Stimulated activated naive CD8-positive, alpha-beta T cell treated with anti-CD3 and anti-CD28 coated beads, Interleukin-15, amount 100 ng/mL, for 72 hours (primary cell): ENCODE results near the gene OR13J1.
"Not testable (repeated sequence)": the region's sequence is repeated elsewhere in the genome, so short reads cannot be mapped to it uniquely, and the experiment has no call there.

Source experiments
- ATAC-seq: fragments of 150-1000 bp; cut with Tn5 transposase; 2 replicates; pipeline ENCODE4 v1.10.0; 2021; ENCODE audit warnings: mild to moderate bottlenecking, moderate library complexity
- DNase-seq, 2 donors: peaks; one replicate each; pipeline ENCODE4 v3.0.0; 2021 to 2022
- H3K27ac Mint-ChIP-seq, 2 donors: one replicate each; pipeline ENCODE4 v1.8.0; 2022; ENCODE audit warnings: mild to moderate bottlenecking in 2 of 2, mixed read lengths in 2 of 2, moderate library complexity in 2 of 2
- H3K27me3 Mint-ChIP-seq: one replicate; pipeline ENCODE4 v1.8.0; 2022; ENCODE audit warnings: mixed read lengths
- H3K4me1 Mint-ChIP-seq: one replicate; pipeline ENCODE4 v1.8.0; 2022; ENCODE audit warnings: mild to moderate bottlenecking, mixed read lengths
- H3K4me3 Mint-ChIP-seq, 2 donors: one replicate each; pipeline ENCODE4 v1.8.0; 2022; ENCODE audit warnings: mild to moderate bottlenecking in 2 of 2, mixed read lengths in 2 of 2, moderate library complexity in 1 of 2
- H3K9me3 Mint-ChIP-seq, 2 donors: one replicate each; pipeline ENCODE4 v1.8.0; 2022; ENCODE audit warnings: mixed read lengths in 2 of 2

The OR13J1 gene

GRCh38 chr9:35870351-35870923 is at the start of gene OR13J1:
OR13J1 (minus strand) TSS chr9:35870401; CDS start chr9:35870401, 0 bp downstream.
- Mint-ChIP-seq H3K27ac (peak within 1 kb of the TSS in 1 of 2 donors; percentile 64), H3K4me1 (no peaks in the 10 kb centered on the region)
- DNase-seq, result no peak

GRCh38 chr9:35919212-35920008 is 49.2 kb upstream of the OR13J1 start:
- no peaks in the 10 kb centered on the region for H3K9me3 Mint-ChIP-seq
- no peak overlapping the region for H3K27ac Mint-ChIP-seq
- DNase-seq (no peak), ATAC-seq (no peak)
- H3K27me3 Mint-ChIP-seq, result no peaks in the 10 kb centered on the region
- H3K4me3 Mint-ChIP-seq, result no peak overlapping the region
- peaks cover 19% of the 10 kb centered on the region for H3K4me1 Mint-ChIP-seq

More at GRCh38 chr9:35870351-35870923, at the start of gene OR13J1:
- H3K4me3 Mint-ChIP-seq, result no peak within 1 kb of the TSS
- H3K9me3 Mint-ChIP-seq, result no peaks in the 10 kb centered on the region
- H3K27me3 Mint-ChIP-seq, result peaks cover 9% of the 10 kb centered on the region
- ATAC-seq, result no peak

GRCh38 chr9:35918780-35919179 is 48.6 kb upstream of the OR13J1 start:
- ATAC-seq (no peak), DNase-seq (no peak)
- no peak overlapping the region for H3K27ac Mint-ChIP-seq
- no peaks in the 10 kb centered on the region for H3K9me3 Mint-ChIP-seq
- H3K4me1 Mint-ChIP-seq, result peaks cover 12% of the 10 kb centered on the region
- no peaks in the 10 kb centered on the region for H3K27me3 Mint-ChIP-seq
- H3K4me3 Mint-ChIP-seq, result no peak overlapping the region

- no peak overlapping the region for H3K4me3 Mint-ChIP-seq
- ATAC-seq (peak; percentile 15), DNase-seq (no peak)
- peaks cover under 1% of the 10 kb centered on the region for H3K4me1 Mint-ChIP-seq
- no peaks in the 10 kb centered on the region for H3K9me3 Mint-ChIP-seq
- no peak overlapping the region for H3K27ac Mint-ChIP-seq
- H3K27me3 Mint-ChIP-seq, result no peaks in the 10 kb centered on the region
Measured at GRCh38 chr9:35917261-35917660, 47.1 kb upstream of the OR13J1 start.

GRCh38 chr9:35915681-35916294 is 45.6 kb upstream of the OR13J1 start:
- no peak overlapping the region for H3K27ac Mint-ChIP-seq
- ATAC-seq, result no peak
- H3K9me3 Mint-ChIP-seq, result no peaks in the 10 kb centered on the region
- no peak for DNase-seq
- no peaks in the 10 kb centered on the region for H3K27me3 Mint-ChIP-seq
- H3K4me3 Mint-ChIP-seq, result no peak overlapping the region
- H3K4me1 Mint-ChIP-seq, result peaks cover 13% of the 10 kb centered on the region

GRCh38 chr9:35914301-35914807 is 44.2 kb upstream of the OR13J1 start:
- Mint-ChIP-seq H3K27me3 (no peaks in the 10 kb centered on the region), H3K9me3 (no peaks in the 10 kb centered on the region), H3K4me1 (peaks cover 25% of the 10 kb centered on the region), H3K27ac (no peak overlapping the region), H3K4me3 (no peak overlapping the region)
- ATAC-seq (peak; percentile 56), DNase-seq (no peak)

- not testable (repeated sequence) for DNase-seq, H3K9me3 Mint-ChIP-seq, H3K27ac Mint-ChIP-seq, ATAC-seq, H3K27me3 Mint-ChIP-seq, H3K4me3 Mint-ChIP-seq
- H3K4me1 Mint-ChIP-seq, result peaks cover 35% of the 10 kb centered on the region
Measured at GRCh38 chr9:35913429-35913828, 43.2 kb upstream of the OR13J1 start.

GRCh38 chr9:35912791-35913400 is 42.7 kb upstream of the OR13J1 start:
- Mint-ChIP-seq H3K27me3 (no peaks in the 10 kb centered on the region), H3K4me3 (no peak overlapping the region), H3K4me1 (peaks cover 40% of the 10 kb centered on the region), H3K9me3 (no peaks in the 10 kb centered on the region), H3K27ac (no peak overlapping the region)
- DNase-seq (no peak), ATAC-seq (no peak)

- no peak overlapping the region for H3K4me3 Mint-ChIP-seq
- H3K9me3 Mint-ChIP-seq, result no peaks in the 10 kb centered on the region
- H3K27me3 Mint-ChIP-seq, result no peaks in the 10 kb centered on the region
- DNase-seq (no peak), ATAC-seq (no peak)
- H3K27ac Mint-ChIP-seq, result peak overlapping the region in 1 of 2 donors; percentile 6
- peaks cover 51% of the 10 kb centered on the region for H3K4me1 Mint-ChIP-seq
Measured at GRCh38 chr9:35911690-35912089, 41.5 kb upstream of the OR13J1 start.

GRCh38 chr9:35910613-35911359 is 40.6 kb upstream of the OR13J1 start:
- peak; percentile 38 to 44 for DNase-seq
- peak; percentile 62 for ATAC-seq
- Mint-ChIP-seq H3K4me3 (peak overlapping the region; percentile 35 to 62), H3K27me3 (no peaks in the 10 kb centered on the region), H3K4me1 (peaks cover 55% of the 10 kb centered on the region), H3K9me3 (no peaks in the 10 kb centered on the region), H3K27ac (peak overlapping the region; percentile 75 to 91)

- Mint-ChIP-seq H3K4me1 (peaks cover 61% of the 10 kb centered on the region), H3K4me3 (no peak overlapping the region), H3K27ac (no peak overlapping the region), H3K27me3 (no peaks in the 10 kb centered on the region), H3K9me3 (no peaks in the 10 kb centered on the region)
- DNase-seq (no peak), ATAC-seq (no peak)
Measured at GRCh38 chr9:35909687-35910612, 39.7 kb upstream of the OR13J1 start.

GRCh38 chr9:35909274-35909673 is 39.1 kb upstream of the OR13J1 start, which contains the start of gene SPAAR:
SPAAR (plus strand) TSS chr9:35909490; CDS start chr9:35910464, 974 bp downstream.
- ATAC-seq (no peak), DNase-seq (no peak)
- H3K9me3 Mint-ChIP-seq, result no peaks in the 10 kb centered on the region
- no peak within 1 kb of the TSS for H3K27ac Mint-ChIP-seq
- H3K4me1 Mint-ChIP-seq, result peaks cover 66% of the 10 kb centered on the region
- no peak within 1 kb of the TSS for H3K4me3 Mint-ChIP-seq
- no peaks in the 10 kb centered on the region for H3K27me3 Mint-ChIP-seq

- Mint-ChIP-seq H3K4me1 (peaks cover 66% of the 10 kb centered on the region), H3K4me3 (no peak overlapping the region), H3K9me3 (no peaks in the 10 kb centered on the region), H3K27ac (no peak overlapping the region), H3K27me3 (no peaks in the 10 kb centered on the region)
- DNase-seq (no peak), ATAC-seq (no peak)
Measured at GRCh38 chr9:35908504-35909125, 38.4 kb upstream of the OR13J1 start.
